Stimulated activated CD8-positive, alpha-beta memory T cell treated with anti-CD3 and anti-CD28 coated beads, Interleukin-15, amount 100 ng/mL, for 1 hour (primary cell): Measurements from ENCODE around the gene CAMK2G.

Experiments
- DNase-seq: peaks from one replicate; pipeline ENCODE4 v3.0.0-alpha.2; 2020; ENCODE audit warnings: low read depth

Gene CAMK2G

DNA sequence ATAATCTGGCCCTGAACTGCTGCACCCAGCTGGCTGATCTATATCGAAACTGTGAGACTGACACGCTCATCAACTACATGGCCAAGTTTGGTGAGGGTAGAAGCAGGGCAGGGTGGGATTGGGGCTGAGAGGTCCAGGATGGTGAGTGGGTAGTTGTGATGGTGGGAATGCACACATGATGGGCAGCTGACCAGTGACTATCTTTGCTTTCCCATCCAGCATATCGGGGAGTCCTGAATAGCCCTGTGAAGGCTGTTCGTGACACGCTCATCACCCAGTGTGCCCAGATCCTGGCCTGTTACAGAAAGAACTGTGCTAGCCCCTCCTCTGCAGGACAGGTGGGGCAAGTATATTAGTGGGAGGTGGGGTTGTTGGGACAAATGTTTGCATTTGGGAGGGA, 105.0 kb downstream of the CAMK2G start:
- DNase-seq = no peak

DNA sequence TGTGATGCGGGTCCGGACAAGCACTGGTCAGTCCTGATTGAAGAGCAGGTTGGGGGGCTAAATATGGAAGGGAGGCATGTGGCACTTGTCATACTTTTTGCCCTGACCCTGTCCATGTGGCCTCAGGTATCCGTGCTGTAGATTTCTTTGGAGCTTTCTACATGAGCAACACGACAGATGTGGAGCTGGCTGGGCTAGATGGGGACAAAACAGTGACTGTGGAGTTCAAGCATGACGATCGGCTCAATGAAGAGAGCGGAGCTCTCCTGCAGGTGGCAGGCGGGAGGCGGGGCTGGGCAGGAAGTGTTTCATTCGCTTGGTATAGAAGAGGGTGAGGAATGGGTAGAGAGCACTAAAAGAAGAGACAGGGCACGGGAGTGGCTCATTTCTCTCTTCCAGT, 105.5 kb downstream of the CAMK2G start:
- no peak for DNase-seq

DNA sequence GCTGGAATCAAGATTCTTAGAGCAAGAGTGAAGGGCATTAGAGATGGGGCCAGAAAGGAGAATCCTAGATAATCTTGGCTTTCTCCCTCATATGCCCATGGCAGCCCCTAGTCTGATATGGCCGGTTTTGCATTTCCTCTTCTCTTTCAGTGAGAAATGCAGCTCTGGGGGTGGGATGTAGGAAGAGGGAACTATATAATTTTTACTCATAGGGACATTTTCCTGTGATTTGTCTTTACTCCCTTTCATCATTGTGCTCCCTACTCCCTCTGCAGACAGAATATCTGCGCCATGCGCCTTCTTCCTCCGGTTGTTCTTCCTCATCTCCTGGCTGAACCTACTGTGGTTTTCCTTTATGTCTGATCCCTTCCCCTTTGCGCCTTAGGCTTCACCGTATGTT, 109.3 kb downstream of the CAMK2G start:
- no peak for DNase-seq

GRCh38 chr10:73763343-73763742, 111.0 kb downstream of the CAMK2G start:
- no peak for DNase-seq

- no peak for DNase-seq
These were observed 111.4 kb downstream of the CAMK2G start for GRCh38 chr10:73762915-73763314.
